GM13976 (cell line): ENCODE data around the gene PICK1.
A peak's percentile ranks its signal among the peaks of the same experiment; 100 is the strongest.

Experiments used
- DNase-seq: peaks from one replicate; pipeline ENCODE4 v3.0.0; 2012; ENCODE audit warnings: low spot score
- in situ Hi-C: fragments of 300-500 bp; cut with MboI; formaldehyde crosslinking; loops from one replicate; pipeline ENCODE4 v1.12.0; 2022; ENCODE audit warnings: low sequenced_read_pairs, mixed read lengths, inconsistent platforms; ENCODE audit not compliant: unreplicated experiment
- TF ChIP-seq, protein P1 (sequence below): IDR thresholded peaks from 2 replicates; pipeline ENCODE4 v1.5.1; 2012; ENCODE audit warnings: borderline replicate concordance, mild to moderate bottlenecking; ENCODE audit not compliant: insufficient read depth; ENCODE audit errors: extremely low read depth, missing control alignments, control extremely low read depth

PICK1 gene

DNA sequence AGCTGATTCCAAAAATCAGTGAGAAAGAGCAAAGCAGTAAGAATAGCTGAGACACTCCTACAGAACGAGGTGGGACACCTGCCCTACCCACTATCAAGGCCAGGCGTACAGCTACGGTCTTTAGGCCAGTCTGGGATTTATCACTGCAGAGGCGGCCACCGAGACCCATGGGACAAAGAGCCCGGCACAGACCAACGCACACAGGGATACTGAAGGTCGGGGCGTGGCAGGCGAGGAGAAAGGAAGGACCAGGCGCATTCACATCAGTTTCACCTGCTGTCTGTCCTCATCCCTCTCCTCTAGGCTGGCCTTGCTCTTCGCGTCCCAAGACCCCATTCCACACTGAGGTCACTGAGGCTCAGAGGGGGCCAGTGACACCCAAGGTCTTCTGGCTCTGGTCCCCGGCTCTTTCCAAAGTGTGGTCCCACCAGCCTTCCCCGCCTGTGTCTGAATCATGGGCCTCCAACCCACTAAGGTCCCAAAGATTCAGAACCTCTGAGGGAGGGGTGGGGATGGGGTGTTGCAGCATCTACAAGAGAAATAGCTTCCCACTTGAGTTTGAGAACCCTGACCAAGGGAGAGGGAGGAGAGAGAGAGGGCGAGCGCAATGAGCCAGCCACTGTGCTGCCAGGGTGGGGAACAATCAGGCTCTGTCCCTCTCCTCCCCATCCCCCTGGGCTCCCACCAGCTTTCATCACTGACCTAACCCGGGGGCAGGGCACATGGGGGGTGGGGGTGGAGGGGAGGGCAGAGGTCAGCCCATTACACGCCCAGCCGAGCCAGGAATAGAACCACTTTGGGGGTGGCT is 7.2 kb upstream of the PICK1 start:
- no peak for DNase-seq
- TF ChIP-seq, protein P1, sequence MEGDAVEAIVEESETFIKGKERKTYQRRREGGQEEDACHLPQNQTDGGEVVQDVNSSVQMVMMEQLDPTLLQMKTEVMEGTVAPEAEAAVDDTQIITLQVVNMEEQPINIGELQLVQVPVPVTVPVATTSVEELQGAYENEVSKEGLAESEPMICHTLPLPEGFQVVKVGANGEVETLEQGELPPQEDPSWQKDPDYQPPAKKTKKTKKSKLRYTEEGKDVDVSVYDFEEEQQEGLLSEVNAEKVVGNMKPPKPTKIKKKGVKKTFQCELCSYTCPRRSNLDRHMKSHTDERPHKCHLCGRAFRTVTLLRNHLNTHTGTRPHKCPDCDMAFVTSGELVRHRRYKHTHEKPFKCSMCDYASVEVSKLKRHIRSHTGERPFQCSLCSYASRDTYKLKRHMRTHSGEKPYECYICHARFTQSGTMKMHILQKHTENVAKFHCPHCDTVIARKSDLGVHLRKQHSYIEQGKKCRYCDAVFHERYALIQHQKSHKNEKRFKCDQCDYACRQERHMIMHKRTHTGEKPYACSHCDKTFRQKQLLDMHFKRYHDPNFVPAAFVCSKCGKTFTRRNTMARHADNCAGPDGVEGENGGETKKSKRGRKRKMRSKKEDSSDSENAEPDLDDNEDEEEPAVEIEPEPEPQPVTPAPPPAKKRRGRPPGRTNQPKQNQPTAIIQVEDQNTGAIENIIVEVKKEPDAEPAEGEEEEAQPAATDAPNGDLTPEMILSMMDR: no peak
- in situ Hi-C loops: loop anchor here (10.0 kb wide), 2 partner anchors 305 to 525 kb away; partner anchors contain the start of gene DMC1

DNA sequence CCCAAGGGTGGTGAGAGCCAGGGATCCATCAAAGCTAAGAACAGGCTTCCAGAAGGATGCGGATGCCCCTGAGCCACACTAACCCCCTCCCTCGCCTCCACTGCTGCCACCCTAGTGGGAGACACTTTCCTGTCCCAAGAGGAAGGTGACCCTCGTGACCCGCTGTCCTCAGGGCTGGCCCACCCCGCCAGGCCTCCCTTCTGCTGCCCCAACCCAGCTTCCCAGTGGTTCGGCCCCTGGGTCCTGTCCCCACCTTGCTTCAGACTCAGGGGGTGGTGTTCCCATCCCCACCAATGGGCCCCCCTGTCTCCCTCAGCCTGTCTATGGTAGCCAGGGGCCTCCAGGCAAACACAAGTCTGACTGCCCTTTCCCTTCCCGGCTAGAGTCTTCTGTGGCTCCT is 6.5 kb upstream of the PICK1 start:
- in situ Hi-C loops: loop anchor here (10.0 kb wide), 1 partner anchor 524 kb away; the partner anchor contains the start of gene DMC1
- DNase-seq: no peak
- TF ChIP-seq, protein P1: no peak

DNA sequence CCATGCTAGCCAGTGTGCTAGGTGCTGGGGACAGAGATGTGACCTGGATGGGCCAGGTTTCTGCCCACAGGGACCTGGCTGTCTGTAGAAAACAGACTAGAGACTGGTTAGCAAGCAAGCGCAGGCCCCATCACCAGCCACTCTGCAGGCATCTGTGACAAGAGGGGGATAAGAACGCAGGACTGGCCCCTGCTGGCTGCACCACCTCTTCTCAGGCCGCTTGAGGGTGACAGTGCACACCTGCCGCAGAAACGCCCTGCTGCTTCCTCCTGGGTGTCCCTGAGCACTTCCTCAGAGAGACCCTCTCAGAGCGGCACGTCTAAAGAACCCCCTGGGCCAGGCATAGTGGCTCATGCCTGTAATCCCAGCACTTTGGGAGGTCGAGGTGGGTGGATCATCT is 5.9 kb upstream of the PICK1 start:
- in situ Hi-C loops: loop anchor here (10.0 kb wide), 1 partner anchor 524 kb away; the partner anchor contains the start of gene DMC1
- DNase-seq: no peak
- TF ChIP-seq, protein P1: no peak

DNA sequence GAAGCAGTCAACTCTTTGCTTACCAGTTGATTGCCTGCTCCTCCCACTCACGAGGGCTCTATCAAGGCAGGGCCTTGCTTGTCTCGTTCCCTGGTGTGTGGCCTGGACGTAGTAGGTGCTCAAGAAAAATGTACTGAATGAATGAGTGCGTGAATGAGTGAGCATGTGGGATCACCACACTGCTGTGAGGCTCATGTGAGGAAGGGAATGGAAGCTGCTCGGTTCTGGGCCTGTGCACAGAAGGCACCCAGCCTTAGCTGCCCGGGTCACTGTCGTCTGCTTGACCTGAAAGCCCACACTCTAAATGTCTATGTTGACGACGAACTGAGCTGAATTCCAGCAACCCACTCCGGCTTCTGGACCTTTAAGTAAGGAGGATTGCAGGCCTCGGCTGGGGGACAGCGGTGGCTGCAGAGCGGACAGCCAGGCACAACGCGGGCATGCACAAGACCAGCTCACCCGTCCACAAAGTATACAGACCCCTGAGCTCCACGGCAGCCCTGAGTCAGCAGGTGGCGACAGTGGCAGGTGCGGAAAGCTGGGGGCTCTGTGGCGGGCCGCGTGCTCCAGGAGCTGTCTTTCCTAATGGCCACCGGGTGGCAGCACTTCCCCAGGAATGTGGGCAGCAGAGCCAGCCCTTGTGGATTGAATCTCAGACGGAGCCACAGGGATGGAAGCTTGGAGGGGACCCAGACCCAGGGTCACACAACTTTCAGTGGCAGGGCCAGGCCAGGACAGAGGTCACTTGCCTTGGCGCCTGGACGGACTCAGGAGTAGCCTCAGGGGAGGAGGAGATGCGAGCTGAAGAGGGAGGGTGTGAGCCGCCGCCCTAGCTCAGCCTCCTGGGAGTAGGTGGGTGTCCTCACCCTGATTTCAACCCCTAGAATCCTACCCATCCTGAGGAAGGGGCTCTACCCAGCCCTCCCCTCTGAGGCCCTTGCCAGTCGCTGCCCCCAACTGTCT is 5.0 kb upstream of the PICK1 start:
- in situ Hi-C loops: loop anchor here (10.0 kb wide), 1 partner anchor 523 kb away; the partner anchor contains the start of gene DMC1
- TF ChIP-seq, protein P1: peak; percentile 83
- DNase-seq: peak; percentile 95

DNA sequence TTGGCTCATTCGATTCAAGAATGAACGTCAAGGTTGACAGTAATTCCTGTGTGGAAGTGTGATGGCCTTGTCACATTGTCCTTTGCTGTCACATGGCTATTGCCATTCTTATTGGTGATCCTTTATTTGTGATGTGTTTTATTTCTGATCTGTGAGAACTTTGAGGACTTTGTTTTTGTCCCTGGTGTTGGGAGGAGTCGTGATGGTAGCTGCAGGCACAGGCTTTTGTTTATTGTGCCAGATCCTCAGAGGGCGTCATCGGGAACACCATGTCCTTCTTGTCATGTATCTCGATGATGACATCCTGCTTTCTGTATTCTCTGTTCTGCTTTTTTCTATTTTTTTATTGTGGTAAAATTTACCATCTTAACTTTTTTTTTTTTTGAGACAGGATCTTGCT is 5.6 kb downstream of the PICK1 start:
- TF ChIP-seq, protein P1: no peak
- no peak for DNase-seq
- in situ Hi-C loops: no loop called here

DNA sequence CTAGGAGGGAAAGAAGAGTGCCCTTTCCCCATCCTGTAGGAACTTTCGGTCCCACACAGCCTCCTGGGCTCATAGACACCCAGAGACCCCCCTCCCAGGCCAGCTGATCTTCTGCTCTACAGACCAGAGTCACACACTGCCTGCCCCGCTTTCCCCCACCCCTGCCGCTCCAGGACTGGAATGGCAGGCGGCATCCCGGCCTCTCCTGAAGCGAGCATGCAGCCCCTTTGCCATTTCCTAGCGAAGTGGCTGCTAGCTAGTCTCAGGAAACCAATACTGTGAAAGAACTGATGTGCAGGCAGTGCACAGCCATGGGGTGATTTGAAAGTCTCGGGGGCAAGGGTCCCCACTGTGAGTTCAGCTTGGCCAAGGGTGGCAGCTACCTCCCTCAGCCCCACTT is 8.3 kb downstream of the PICK1 start:
- in situ Hi-C loops: no loop called here
- DNase-seq: no peak
- TF ChIP-seq, protein P1: no peak
